Fibroblast of lung (primary cell): ENCODE results near the gene PRDM16. TPM values are rescaled to one million over a fixed set of nuclear protein-coding genes. Genes with fewer than 3 reads are reported as not detected.

Source experiments
- DNase-seq, 2 donors: peaks; one replicate each; pipeline versions ENCODE4 v3.0.0 to v3.0.0-alpha.2; 2010; ENCODE audit warnings: low read depth in 2 of 2
- H2AFZ ChIP-seq: 2 replicates; pipeline ENCODE4 v1.5.1; 2012; ENCODE audit warnings: low read length, control low read depth, inconsistent platforms
- H3K27ac ChIP-seq: 2 replicates; pipeline ENCODE4 v1.5.1; 2011; ENCODE audit warnings: low read length, control low read depth; ENCODE audit not compliant: insufficient read depth
- H3K27me3 ChIP-seq: 2 replicates; pipeline ENCODE4 v1.5.1; 2011; ENCODE audit warnings: mild to moderate bottlenecking, low read length; ENCODE audit not compliant: control insufficient read depth, insufficient read depth
- H3K36me3 ChIP-seq: 2 replicates; pipeline ENCODE4 v1.5.1; 2011; ENCODE audit warnings: low read length; ENCODE audit not compliant: control insufficient read depth, insufficient read depth
- H3K4me1 ChIP-seq: 2 replicates; pipeline ENCODE4 v1.5.1; 2011; ENCODE audit warnings: low read length; ENCODE audit not compliant: control insufficient read depth, insufficient read depth; ENCODE audit errors: extremely low read depth
- H3K4me2 ChIP-seq: 2 replicates; pipeline ENCODE4 v1.5.1; 2011; ENCODE audit warnings: low read length, control low read depth; ENCODE audit not compliant: insufficient read depth; ENCODE audit errors: extremely low read depth
- H3K4me3 ChIP-seq, 4 experiments: fragments of 200-600 bp in 1 of 4; sonication (generic) in 1 of 4; replicated peaks in 1 of 4; 2 replicates each; pipeline ENCODE4 v1.5.1; 2011 to 2016; ENCODE audit warnings: low read length in 4 of 4, low read depth in 3 of 4, mild to moderate bottlenecking in 3 of 4, control low read depth in 2 of 4, inconsistent platforms in 1 of 4, mixed read lengths in 1 of 4; ENCODE audit not compliant: insufficient read depth in 1 of 4; ENCODE audit errors: control extremely low read depth in 1 of 4
- H3K79me2 ChIP-seq: 2 replicates; pipeline ENCODE4 v1.5.1; 2012; ENCODE audit warnings: mild to moderate bottlenecking, low read length, inconsistent platforms; ENCODE audit not compliant: control insufficient read depth, insufficient read depth
- H3K9ac ChIP-seq: 2 replicates; pipeline ENCODE4 v1.5.1; 2011; ENCODE audit warnings: mild to moderate bottlenecking, low read length, control low read depth; ENCODE audit not compliant: insufficient read depth
- H3K9me3 ChIP-seq: 2 replicates; pipeline ENCODE4 v1.5.1; 2012; ENCODE audit warnings: low read depth, low read length; ENCODE audit not compliant: control insufficient read depth, insufficient read depth
- H4K20me1 ChIP-seq: 2 replicates; pipeline ENCODE4 v1.5.1; 2011; ENCODE audit warnings: low read length; ENCODE audit not compliant: control insufficient read depth, insufficient read depth; ENCODE audit errors: extremely low read depth
- EZH2 ChIP-seq: IDR thresholded peaks from 2 replicates; pipeline ENCODE4 v1.5.1; 2012; ENCODE audit warnings: low read length, control low read depth, mild to moderate bottlenecking; ENCODE audit errors: missing control alignments
- polyA plus RNA-seq, 2 donors: library from polyadenylated mRNA; depleted of rRNA in 1 of 2; stranded (reverse) in 1 of 2; unstranded in 1 of 2; fragments of >200 nt; gene quantifications; 2 replicates each; pipeline ENCODE4 v1.2.1, GENCODE V29; 2011 to 2012; ENCODE audit warnings: missing spikeins in 1 of 2
- total RNA-seq: library from RNA; depleted of rRNA; stranded (reverse); fragments of >200 nt; gene quantifications from 2 replicates; pipeline ENCODE4 v1.2.1, GENCODE V29; 2014
- TF ChIP-seq, protein P1 (sequence below), 2 donors: IDR thresholded peaks in 1 of 2; conservative IDR thresholded peaks in 1 of 2; 1 replicate in 1 of 2; 2 replicates in 1 of 2; pipeline ENCODE4 v1.5.1; 2011 to 2012; ENCODE audit warnings: low read length in 2 of 2, control low read depth in 1 of 2, inconsistent platforms in 1 of 2, low read depth in 1 of 2, mild to moderate bottlenecking in 1 of 2

PRDM16 gene
- total and polyA plus RNA-seq, 2 donors (not counting 1 experiment from before 2014, with no cell fraction given): 0.30 to 1.8 TPM

DNA sequence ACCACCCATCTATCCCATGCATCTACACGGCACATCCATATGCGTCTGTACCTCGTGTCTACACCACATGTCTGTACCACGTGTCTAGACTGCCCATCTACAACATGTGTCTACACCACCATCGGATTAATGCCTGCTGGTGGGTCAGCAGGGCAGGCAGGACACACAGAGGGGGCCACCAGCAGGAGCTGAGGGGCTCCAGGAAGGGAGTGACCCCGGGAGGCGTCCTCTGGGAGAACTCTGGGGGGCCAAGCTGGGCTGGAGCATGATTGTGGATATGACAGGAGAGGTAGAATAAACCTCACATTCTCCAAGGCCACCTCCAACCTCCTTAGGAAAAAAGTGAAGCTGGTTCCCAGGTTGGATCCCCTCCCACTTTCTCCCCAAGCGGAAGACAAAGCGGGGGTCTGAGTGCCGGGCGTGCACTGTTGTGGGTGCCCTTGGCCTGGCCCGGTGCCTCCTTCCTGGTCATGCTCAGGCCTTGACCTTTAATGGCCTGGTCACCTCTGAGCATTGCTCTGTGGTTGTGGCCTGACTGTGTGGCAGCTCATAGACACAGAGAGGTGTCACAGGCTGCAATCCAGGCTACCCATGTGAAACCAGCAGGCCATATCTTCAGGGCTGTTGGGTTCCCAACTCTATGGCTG is 48.6 kb upstream of the PRDM16 start:
- Histone ChIP-seq H3K4me2 (no peak overlapping the region), H2AFZ (no peak overlapping the region), H3K4me3 (no peak overlapping the region), H3K9me3 (no peaks in the 10 kb centered on the region), H3K9ac (no peak overlapping the region), H3K27me3 (no peaks in the 10 kb centered on the region), H4K20me1 (no peaks in the 10 kb centered on the region), H3K36me3 (no peaks in the 10 kb centered on the region), H3K4me1 (no peaks in the 10 kb centered on the region), H3K27ac (no peak overlapping the region), H3K79me2 (no peaks in the 10 kb centered on the region)
- TF ChIP-seq, protein P1, sequence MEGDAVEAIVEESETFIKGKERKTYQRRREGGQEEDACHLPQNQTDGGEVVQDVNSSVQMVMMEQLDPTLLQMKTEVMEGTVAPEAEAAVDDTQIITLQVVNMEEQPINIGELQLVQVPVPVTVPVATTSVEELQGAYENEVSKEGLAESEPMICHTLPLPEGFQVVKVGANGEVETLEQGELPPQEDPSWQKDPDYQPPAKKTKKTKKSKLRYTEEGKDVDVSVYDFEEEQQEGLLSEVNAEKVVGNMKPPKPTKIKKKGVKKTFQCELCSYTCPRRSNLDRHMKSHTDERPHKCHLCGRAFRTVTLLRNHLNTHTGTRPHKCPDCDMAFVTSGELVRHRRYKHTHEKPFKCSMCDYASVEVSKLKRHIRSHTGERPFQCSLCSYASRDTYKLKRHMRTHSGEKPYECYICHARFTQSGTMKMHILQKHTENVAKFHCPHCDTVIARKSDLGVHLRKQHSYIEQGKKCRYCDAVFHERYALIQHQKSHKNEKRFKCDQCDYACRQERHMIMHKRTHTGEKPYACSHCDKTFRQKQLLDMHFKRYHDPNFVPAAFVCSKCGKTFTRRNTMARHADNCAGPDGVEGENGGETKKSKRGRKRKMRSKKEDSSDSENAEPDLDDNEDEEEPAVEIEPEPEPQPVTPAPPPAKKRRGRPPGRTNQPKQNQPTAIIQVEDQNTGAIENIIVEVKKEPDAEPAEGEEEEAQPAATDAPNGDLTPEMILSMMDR (conservative IDR thresholded peaks at IDR 0.05 in 1 of 2, IDR thresholded peaks at IDR 0.05 in 1 of 2; ENCODE audit: low read depth in 1 of 2, low read length in 2 of 2): no peak
- no peak for TF ChIP-seq EZH2
- no peak for DNase-seq

DNA sequence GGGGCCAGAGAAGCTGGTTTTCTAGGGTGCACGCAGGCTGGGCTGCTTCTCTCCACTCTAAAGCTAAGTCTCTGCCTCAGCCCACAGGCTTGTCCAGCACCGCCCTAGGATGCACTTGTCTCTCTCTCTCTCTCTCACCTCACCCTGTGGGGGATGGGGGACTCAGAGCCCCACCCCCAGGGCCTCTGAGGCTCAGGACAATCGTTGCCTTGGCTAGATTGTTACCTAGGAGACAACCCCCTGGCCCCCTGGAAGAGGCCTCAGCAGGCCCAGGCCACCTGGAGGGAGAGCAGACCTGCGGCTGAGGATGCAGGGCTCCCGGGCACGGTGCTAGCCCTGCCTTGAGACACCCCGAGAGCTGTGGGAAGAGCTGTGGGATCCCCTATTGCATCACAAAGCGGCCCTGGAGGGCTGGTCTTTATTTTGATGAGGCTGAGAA is 47.8 kb upstream of the PRDM16 start, which contains the start of gene ACTRT2:
Gene ACTRT2 (plus strand): TSS at position 235 of the 439 bp plus-strand sequence. CDS start 220 bp downstream, outside the sequence.
- TF ChIP-seq EZH2: no peak
- TF ChIP-seq, protein P1 (conservative IDR thresholded peaks at IDR 0.05 in 1 of 2, IDR thresholded peaks at IDR 0.05 in 1 of 2; ENCODE audit: low read depth in 1 of 2, low read length in 2 of 2): no peak
- no peaks in the 10 kb centered on the region for H3K36me3 ChIP-seq
- H3K4me1 ChIP-seq: no peaks in the 10 kb centered on the region
- H4K20me1 ChIP-seq: no peaks in the 10 kb centered on the region
- no peak within 1 kb of the TSS for H3K4me3 ChIP-seq
- H3K27ac ChIP-seq: no peak within 1 kb of the TSS
- no peak within 1 kb of the TSS for H3K4me2 ChIP-seq
- no peak for DNase-seq
- H3K79me2 ChIP-seq: no peaks in the 10 kb centered on the region
- H3K27me3 ChIP-seq: no peaks in the 10 kb centered on the region
- H2AFZ ChIP-seq: no peak within 1 kb of the TSS
- H3K9ac ChIP-seq: no peak within 1 kb of the TSS
- H3K9me3 ChIP-seq: no peaks in the 10 kb centered on the region

DNA sequence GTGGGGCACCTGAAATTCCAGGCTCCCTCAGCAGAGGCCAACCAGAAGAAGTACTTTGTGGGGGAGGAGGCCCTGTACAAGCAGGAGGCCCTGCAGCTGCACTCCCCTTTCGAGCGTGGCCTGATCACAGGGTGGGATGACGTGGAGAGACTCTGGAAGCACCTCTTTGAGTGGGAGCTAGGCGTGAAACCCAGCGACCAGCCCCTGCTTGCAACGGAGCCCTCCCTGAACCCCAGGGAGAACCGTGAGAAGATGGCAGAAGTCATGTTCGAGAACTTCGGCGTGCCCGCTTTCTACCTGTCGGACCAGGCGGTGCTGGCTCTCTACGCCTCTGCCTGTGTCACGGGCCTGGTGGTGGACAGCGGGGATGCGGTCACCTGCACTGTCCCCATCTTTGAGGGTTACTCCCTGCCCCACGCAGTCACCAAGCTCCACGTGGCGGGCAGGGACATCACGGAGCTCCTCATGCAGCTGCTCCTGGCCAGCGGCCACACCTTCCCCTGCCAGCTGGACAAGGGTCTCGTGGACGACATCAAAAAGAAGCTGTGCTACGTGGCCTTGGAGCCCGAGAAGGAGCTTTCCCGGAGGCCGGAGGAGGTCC is 47.1 kb upstream of the PRDM16 start:
- Histone ChIP-seq H2AFZ (no peak overlapping the region), H3K4me1 (no peaks in the 10 kb centered on the region), H3K9ac (no peak overlapping the region), H3K36me3 (no peaks in the 10 kb centered on the region), H3K27ac (no peak overlapping the region), H3K4me2 (no peak overlapping the region), H3K27me3 (no peaks in the 10 kb centered on the region), H4K20me1 (no peaks in the 10 kb centered on the region), H3K79me2 (no peaks in the 10 kb centered on the region), H3K4me3 (no peak overlapping the region), H3K9me3 (no peaks in the 10 kb centered on the region)
- no peak for DNase-seq
- TF ChIP-seq, protein P1 (conservative IDR thresholded peaks at IDR 0.05 in 1 of 2, IDR thresholded peaks at IDR 0.05 in 1 of 2; ENCODE audit: low read depth in 1 of 2, low read length in 2 of 2): no peak
- TF ChIP-seq EZH2: no peak
